Measurements from ENCODE around the gene NPIPB8.

DNA sequence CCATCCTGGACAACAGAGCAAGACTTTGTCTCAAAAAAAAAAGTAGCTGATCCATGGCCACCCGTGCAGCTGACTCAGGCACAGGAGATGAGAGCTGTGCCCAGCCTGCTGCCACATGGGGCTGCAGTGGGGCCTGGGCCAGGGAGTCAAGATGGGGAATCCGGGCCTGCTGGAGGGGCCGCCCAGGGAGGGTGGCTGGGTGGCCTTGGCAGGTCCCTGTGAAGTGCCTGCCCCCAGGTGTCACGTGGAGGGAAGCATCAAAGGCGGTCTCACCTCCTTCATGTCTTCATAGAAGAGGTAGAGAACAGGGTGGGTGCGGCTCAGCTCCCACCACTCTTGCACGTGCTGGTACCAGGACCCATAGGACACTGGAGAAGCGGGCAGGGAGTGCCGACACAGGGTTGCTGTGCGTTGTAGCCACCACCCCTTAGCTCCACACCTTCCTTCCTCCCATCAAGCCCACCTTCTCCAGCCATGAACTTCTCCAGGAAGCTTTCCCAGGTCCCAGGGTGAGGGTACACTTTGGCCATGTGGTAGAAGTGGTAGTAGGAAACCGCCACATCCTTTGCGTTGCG is 44.8 kb upstream of the NPIPB8 start:
- TF ChIP-seq, protein P1, sequence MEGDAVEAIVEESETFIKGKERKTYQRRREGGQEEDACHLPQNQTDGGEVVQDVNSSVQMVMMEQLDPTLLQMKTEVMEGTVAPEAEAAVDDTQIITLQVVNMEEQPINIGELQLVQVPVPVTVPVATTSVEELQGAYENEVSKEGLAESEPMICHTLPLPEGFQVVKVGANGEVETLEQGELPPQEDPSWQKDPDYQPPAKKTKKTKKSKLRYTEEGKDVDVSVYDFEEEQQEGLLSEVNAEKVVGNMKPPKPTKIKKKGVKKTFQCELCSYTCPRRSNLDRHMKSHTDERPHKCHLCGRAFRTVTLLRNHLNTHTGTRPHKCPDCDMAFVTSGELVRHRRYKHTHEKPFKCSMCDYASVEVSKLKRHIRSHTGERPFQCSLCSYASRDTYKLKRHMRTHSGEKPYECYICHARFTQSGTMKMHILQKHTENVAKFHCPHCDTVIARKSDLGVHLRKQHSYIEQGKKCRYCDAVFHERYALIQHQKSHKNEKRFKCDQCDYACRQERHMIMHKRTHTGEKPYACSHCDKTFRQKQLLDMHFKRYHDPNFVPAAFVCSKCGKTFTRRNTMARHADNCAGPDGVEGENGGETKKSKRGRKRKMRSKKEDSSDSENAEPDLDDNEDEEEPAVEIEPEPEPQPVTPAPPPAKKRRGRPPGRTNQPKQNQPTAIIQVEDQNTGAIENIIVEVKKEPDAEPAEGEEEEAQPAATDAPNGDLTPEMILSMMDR (conservative IDR thresholded peaks at IDR 0.05) = no peak
- no peak for TF ChIP-seq ZFX (IDR thresholded peaks at IDR 0.05)

All from C4-2B (cell line).